Loucy (cell line): ENCODE data around the gene SLC27A3.

Experiments
- H2AFZ ChIP-seq: fragments of 200-600 bp; sonication (generic); 2 replicates; pipeline ENCODE4 v1.6.0; 2016; ENCODE audit warnings: antibody characterized with exemption, mild to moderate bottlenecking, low read length, moderate library complexity
- H3F3A ChIP-seq: fragments of 200-600 bp; 2 replicates; pipeline ENCODE4 v1.6.0; 2016; ENCODE audit warnings: antibody characterized with exemption, low read depth, mild to moderate bottlenecking
- H3K27me3 ChIP-seq: fragments of 200-600 bp; sonication (generic); 2 replicates; pipeline ENCODE4 v1.6.1; 2014; ENCODE audit warnings: low read length, mild to moderate bottlenecking; ENCODE audit not compliant: insufficient read depth, poor library complexity, severe bottlenecking
- H3K36me3 ChIP-seq: fragments of 200-600 bp; sonication (generic); 2 replicates; pipeline ENCODE4 v1.6.1; 2016; ENCODE audit warnings: low read length; ENCODE audit not compliant: insufficient read depth
- H3K4me1 ChIP-seq: fragments of 200-600 bp; sonication (generic); 2 replicates; pipeline ENCODE4 v1.5.1; 2014; ENCODE audit warnings: low read length, mild to moderate bottlenecking; ENCODE audit not compliant: insufficient read depth, poor library complexity, severe bottlenecking
- H3K4me2 ChIP-seq: fragments of 200-600 bp; sonication (generic); 2 replicates; pipeline ENCODE4 v1.6.0; 2014; ENCODE audit warnings: antibody characterized with exemption, low read length, low read depth, mild to moderate bottlenecking; ENCODE audit not compliant: poor library complexity, severe bottlenecking
- H3K4me3 ChIP-seq: fragments of 200-600 bp; sonication (generic); 2 replicates; pipeline ENCODE4 v1.5.1; 2014; ENCODE audit warnings: low read length, mild to moderate bottlenecking, mixed read lengths; ENCODE audit not compliant: poor library complexity, severe bottlenecking
- H3K79me2 ChIP-seq: fragments of 200-600 bp; sonication (generic); 2 replicates; pipeline ENCODE4 v1.6.1; 2014; ENCODE audit warnings: low read length; ENCODE audit not compliant: insufficient read depth
- H3K9ac ChIP-seq: fragments of 200-600 bp; sonication (generic); 2 replicates; pipeline ENCODE4 v1.6.0; 2014; ENCODE audit warnings: mild to moderate bottlenecking, low read depth, low read length, moderate library complexity; ENCODE audit not compliant: poor library complexity, severe bottlenecking
- H3K9me2 ChIP-seq: fragments of 200-600 bp; sonication (generic); replicated peaks from 2 replicates; pipeline ENCODE4 v1.6.1; 2016; ENCODE audit warnings: low read depth, low read length, mixed read lengths
- H3K9me3 ChIP-seq: fragments of 200-600 bp; sonication (generic); 2 replicates; pipeline ENCODE4 v1.6.1; 2014; ENCODE audit warnings: mild to moderate bottlenecking, antibody characterized with exemption, low read length, low read depth; ENCODE audit not compliant: insufficient read depth
- H4K20me1 ChIP-seq: fragments of 200-600 bp; sonication (generic); 2 replicates; pipeline ENCODE4 v1.6.0; 2014; ENCODE audit warnings: antibody characterized with exemption, low read length, mild to moderate bottlenecking; ENCODE audit not compliant: insufficient read depth, poor library complexity, severe bottlenecking
- CTCF ChIP-seq: fragments of 200-600 bp; sonication (generic); conservative IDR thresholded peaks from 2 replicates; pipeline ENCODE4 v1.5.1; 2014; ENCODE audit warnings: mild to moderate bottlenecking, antibody characterized with exemption, low read length
- EZH2phosphoT487 ChIP-seq: fragments of 200-600 bp; IDR thresholded peaks from 2 replicates; pipeline ENCODE4 v1.6.1; 2018; ENCODE audit warnings: antibody characterized with exemption, mild to moderate bottlenecking, moderate library complexity, borderline replicate concordance

The SLC27A3 gene

GRCh38 chr1:153805042-153805745 lies 30.0 kb downstream of the SLC27A3 start:
- no peak overlapping the region for H3K4me2 ChIP-seq
- no peaks in the 10 kb centered on the region for H3K9me3 ChIP-seq
- H3K79me2 ChIP-seq: no peaks in the 10 kb centered on the region
- H3K9me2 ChIP-seq: no peaks in the 10 kb centered on the region
- TF ChIP-seq CTCF: no peak
- TF ChIP-seq EZH2phosphoT487: no peak
- no peaks in the 10 kb centered on the region for H3K4me1 ChIP-seq
- peaks cover 37% of the 10 kb centered on the region; the same call in 1 of the 2 replicates for H3K36me3 ChIP-seq
- no peak overlapping the region for H2AFZ ChIP-seq
- H3F3A ChIP-seq: no peaks in the 10 kb centered on the region
- H3K4me3 ChIP-seq: no peak overlapping the region
- H3K27me3 ChIP-seq: no peaks in the 10 kb centered on the region
- no peaks in the 10 kb centered on the region for H4K20me1 ChIP-seq
- H3K9ac ChIP-seq: no peak overlapping the region

- H3K4me1 ChIP-seq: no peaks in the 10 kb centered on the region
- H3K9me3 ChIP-seq: no peaks in the 10 kb centered on the region
- H3K36me3 ChIP-seq: peaks cover 41% of the 10 kb centered on the region; the same call in 1 of the 2 replicates
- H3K4me2 ChIP-seq: no peak overlapping the region
- no peak overlapping the region for H3K4me3 ChIP-seq
- no peaks in the 10 kb centered on the region for H3K79me2 ChIP-seq
- no peak overlapping the region for H3K9ac ChIP-seq
- no peaks in the 10 kb centered on the region for H4K20me1 ChIP-seq
- no peaks in the 10 kb centered on the region for H3F3A ChIP-seq
- no peak for TF ChIP-seq EZH2phosphoT487
- no peak for TF ChIP-seq CTCF
- no peaks in the 10 kb centered on the region for H3K27me3 ChIP-seq
- no peaks in the 10 kb centered on the region for H3K9me2 ChIP-seq
- no peak overlapping the region for H2AFZ ChIP-seq
Measured at GRCh38 chr1:153805886-153806719, 30.9 kb downstream of the SLC27A3 start.

GRCh38 chr1:153816283-153816889 lies 41.2 kb downstream of the SLC27A3 start:
- TF ChIP-seq CTCF: no peak
- TF ChIP-seq EZH2phosphoT487: no peak
- H3K79me2 ChIP-seq: no peaks in the 10 kb centered on the region
- H3K4me1 ChIP-seq: no peaks in the 10 kb centered on the region
- H2AFZ ChIP-seq: no peak overlapping the region
- no peaks in the 10 kb centered on the region for H3K9me2 ChIP-seq
- H3K4me3 ChIP-seq: no peak overlapping the region
- H3K4me2 ChIP-seq: no peak overlapping the region
- H3K36me3 ChIP-seq: peaks cover 76% of the 10 kb centered on the region
- H3K9me3 ChIP-seq: no peaks in the 10 kb centered on the region
- no peak overlapping the region for H3K9ac ChIP-seq
- H3F3A ChIP-seq: no peaks in the 10 kb centered on the region
- no peaks in the 10 kb centered on the region for H3K27me3 ChIP-seq
- H4K20me1 ChIP-seq: peaks cover 2% of the 10 kb centered on the region
